HEK293 (cell line): ENCODE measurements around the gene BTBD2.

ENCODE experiments used
- CTCF ChIA-PET: fragments of 350-600 bp; formaldehyde crosslinking; extraction: SDS; loops from one replicate; lab custom pipeline; 2021; ENCODE audit warnings: antibody characterized with exemption; lab: Yijun Ruan, JAX
- POLR2A ChIA-PET: fragments of 300-600 bp; formaldehyde crosslinking; extraction: SDS; loops from one replicate; lab custom pipeline; 2020; ENCODE audit warnings: antibody characterized with exemption, inconsistent platforms; lab: Yijun Ruan, JAX
- H3K27ac ChIP-seq: fragments of 200-500 bp; sonication (Bioruptor generic); 2 replicates; pipeline ENCODE4 v1.5.1; 2014; ENCODE audit warnings: low read depth, low read length, control low read depth, inconsistent platforms; ENCODE audit errors: extremely low read depth
- H3K36me3 ChIP-seq, 2 experiments: fragments of 200-500 bp in 1 of 2; sonication (Bioruptor generic) in 1 of 2; 1 replicate in 1 of 2; 2 replicates in 1 of 2; pipeline ENCODE4 v1.5.1; 2014 to 2017; ENCODE audit warnings: inconsistent platforms in 2 of 2, low read length in 2 of 2; ENCODE audit not compliant: control insufficient read depth in 2 of 2, insufficient read depth in 1 of 2
- H3K4me1 ChIP-seq: fragments of 200-500 bp; sonication (Bioruptor generic); 2 replicates; pipeline ENCODE4 v1.5.1; 2014; ENCODE audit warnings: mild to moderate bottlenecking, low read length, inconsistent platforms; ENCODE audit not compliant: control insufficient read depth, insufficient read depth
- H3K4me3 ChIP-seq: 2 replicates; pipeline ENCODE4 v1.5.1; 2011; ENCODE audit warnings: low read depth, mild to moderate bottlenecking, control low read depth, low read length, moderate library complexity
- H3K9me3 ChIP-seq: fragments of 200-500 bp; sonication (Bioruptor generic); 2 replicates; pipeline ENCODE4 v1.5.1; 2014; ENCODE audit warnings: low read depth, low read length, inconsistent platforms; ENCODE audit not compliant: control insufficient read depth, insufficient read depth
- ELK4 ChIP-seq: IDR thresholded peaks from 2 replicates; pipeline ENCODE4 v1.6.1; 2011; ENCODE audit warnings: mild to moderate bottlenecking, low read depth, low read length, borderline replicate concordance
- GLIS1 ChIP-seq: fragments of 450-650 bp; formaldehyde crosslinking; IDR thresholded peaks from 2 replicates; pipeline ENCODE4 v1.5.1; 2016; ENCODE audit warnings: missing biosample characterization, missing genetic modification characterization
- HOXC10 ChIP-seq: sonication (generic); formaldehyde crosslinking; IDR thresholded peaks from 2 replicates; pipeline ENCODE4 v1.8.1; 2023; ENCODE audit warnings: mild to moderate bottlenecking, missing genetic modification reagents
- KLF9 ChIP-seq: fragments of 450-650 bp; formaldehyde crosslinking; IDR thresholded peaks from 2 replicates; pipeline ENCODE4 v1.5.1; 2016; ENCODE audit warnings: missing biosample characterization, missing genetic modification characterization, low read depth
- ZBTB10 ChIP-seq: fragments of 450-650 bp; formaldehyde crosslinking; IDR thresholded peaks from 2 replicates; pipeline ENCODE4 v1.5.1; 2016; ENCODE audit warnings: missing biosample characterization, missing genetic modification characterization
- ZBTB8A ChIP-seq: fragments of 450-650 bp; formaldehyde crosslinking; IDR thresholded peaks from 2 replicates; pipeline ENCODE4 v1.5.1; 2016; ENCODE audit warnings: missing biosample characterization, missing genetic modification characterization
- ZEB2 ChIP-seq: fragments of 450-650 bp; formaldehyde crosslinking; IDR thresholded peaks from 2 replicates; pipeline ENCODE4 v1.5.1; 2016; ENCODE audit warnings: missing biosample characterization, missing genetic modification characterization
- ZIC2 ChIP-seq: fragments of 450-650 bp; formaldehyde crosslinking; IDR thresholded peaks from 2 replicates; pipeline ENCODE4 v1.5.1; 2016; ENCODE audit warnings: missing biosample characterization, missing genetic modification characterization
- ZNF24 ChIP-seq: fragments of 450-650 bp; formaldehyde crosslinking; IDR thresholded peaks from 2 replicates; pipeline ENCODE4 v1.5.1; 2016; ENCODE audit warnings: missing biosample characterization, missing genetic modification characterization
- ZNF394 ChIP-seq: fragments of 450-650 bp; formaldehyde crosslinking; IDR thresholded peaks from 2 replicates; pipeline ENCODE4 v1.5.1; 2016; ENCODE audit warnings: missing biosample characterization, missing genetic modification characterization, mild to moderate bottlenecking, moderate library complexity, borderline replicate concordance
- ZNF501 ChIP-seq: fragments of 450-650 bp; formaldehyde crosslinking; IDR thresholded peaks from 2 replicates; pipeline ENCODE4 v1.5.1; 2016; ENCODE audit warnings: missing biosample characterization, missing genetic modification characterization
- ZNF571 ChIP-seq: fragments of 450-650 bp; formaldehyde crosslinking; IDR thresholded peaks from 2 replicates; pipeline ENCODE4 v1.5.0; 2017; ENCODE audit warnings: missing biosample characterization, missing genetic modification characterization
- ZXDB ChIP-seq: fragments of 450-650 bp; formaldehyde crosslinking; IDR thresholded peaks from 2 replicates; pipeline ENCODE4 v1.5.1; 2016; ENCODE audit warnings: missing biosample characterization, missing genetic modification characterization

Gene BTBD2

GRCh38 chr19:2059422-2060201 is 44.1 kb upstream of the BTBD2 start (continued):
- TF ChIP-seq ZBTB10 (tag by site-specific recombination) (peak; percentile 56), ZIC2 (peak; percentile 93), ZNF24 (tag by site-specific recombination) (0 out of 2 replicates have a peak, but pooled peaks have one; percentile 18), KLF9 (tag by site-specific recombination) (peak; percentile 30; the same call in 1 of the 2 replicates), ZEB2 (peak; percentile 90), ZNF394 (peak; percentile 44; the same call in 1 of the 2 replicates)
- TF ChIP-seq, all 188 proteins: peak for 36

GRCh38 chr19:2058570-2059421 is 43.3 kb upstream of the BTBD2 start:
- peak overlapping the region; percentile 92 for H3K27ac ChIP-seq

GRCh38 chr19:2057484-2058469 is 42.3 kb upstream of the BTBD2 start:
- Histone ChIP-seq H3K9me3 (no peaks in the 10 kb centered on the region), H3K36me3 (no peaks in the 10 kb centered on the region), H3K4me3 (no peak overlapping the region), H3K4me1 (peaks cover 16% of the 10 kb centered on the region), H3K27ac (0 out of 2 replicates have a peak overlapping the region, but pooled peaks have one; percentile 50)
- TF ChIP-seq ZNF501 (tag by site-specific recombination): no peak
- 0 out of 2 replicates have a peak, but pooled peaks have one; percentile 44 for TF ChIP-seq ZNF571
- no peak for TF ChIP-seq ELK4
- no peak for TF ChIP-seq HOXC10 (CRISPR knock-in tag)
- TF ChIP-seq GLIS1: peak; percentile 64; the same call in 1 of the 2 replicates
- ChIA-PET CTCF (no interaction called here), POLR2A (no interaction called here)

More at GRCh38 chr19:2058570-2059421, 43.3 kb upstream of the BTBD2 start:
- TF ChIP-seq ZXDB (tag by site-specific recombination) (no peak), ZBTB8A (tag by site-specific recombination) (0 out of 2 replicates have a peak, but pooled peaks have one; percentile 48)
- H3K36me3 ChIP-seq: no peaks in the 10 kb centered on the region
- H3K9me3 ChIP-seq: no peaks in the 10 kb centered on the region
- no peak overlapping the region for H3K4me3 ChIP-seq
- CTCF ChIA-PET: interaction anchor here (0.7 kb wide), 1 partner anchor 54 kb away, joined by 3 read pairs; no protein-coding TSS in a partner anchor
- POLR2A ChIA-PET: interaction anchor here (1.0 to 2.0 kb wide), 2 partner anchors 7 to 10 kb away, joined by 6 to 11 read pairs; partner anchors contain the start of gene MKNK2
- H3K4me1 ChIP-seq: peaks cover 16% of the 10 kb centered on the region
